ENCODE results near the gene DNAH11.

DNAH11 gene

GRCh38 chr7:21939136-21939857, 396.5 kb downstream of the DNAH11 start:
- DNase-seq: peak; percentile 39

DNA sequence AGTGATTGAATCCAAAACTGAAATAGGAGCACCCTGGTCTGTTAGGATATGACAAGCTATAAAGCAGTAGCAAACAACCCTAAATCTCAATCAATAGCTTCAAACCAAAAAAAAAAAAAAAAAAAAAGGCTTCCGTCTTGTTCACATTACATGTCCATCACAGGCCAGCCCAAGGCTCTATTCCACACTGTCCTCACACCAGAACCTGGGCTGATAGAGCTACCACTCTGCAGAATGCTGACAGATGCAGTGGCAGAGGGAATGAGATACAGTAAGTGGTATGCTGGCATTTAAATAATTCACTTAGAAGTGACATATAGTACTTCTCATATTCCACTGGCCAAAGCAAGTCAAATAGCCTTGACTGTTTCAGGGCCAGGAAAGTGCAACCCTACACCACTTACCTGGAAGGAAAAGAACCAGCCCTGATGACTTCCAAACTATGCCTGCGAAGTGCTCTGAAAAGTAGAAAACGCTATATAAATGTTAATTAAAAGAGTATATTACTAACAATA, 397.1 kb downstream of the DNAH11 start:
- no peak for DNase-seq

GRCh38 chr7:21941611-21942141, 398.8 kb downstream of the DNAH11 start:
- peak; percentile 63 for DNase-seq

GRCh38 chr7:21942955-21943354, 400.1 kb downstream of the DNAH11 start:
- peak; percentile 13 for DNase-seq

DNA sequence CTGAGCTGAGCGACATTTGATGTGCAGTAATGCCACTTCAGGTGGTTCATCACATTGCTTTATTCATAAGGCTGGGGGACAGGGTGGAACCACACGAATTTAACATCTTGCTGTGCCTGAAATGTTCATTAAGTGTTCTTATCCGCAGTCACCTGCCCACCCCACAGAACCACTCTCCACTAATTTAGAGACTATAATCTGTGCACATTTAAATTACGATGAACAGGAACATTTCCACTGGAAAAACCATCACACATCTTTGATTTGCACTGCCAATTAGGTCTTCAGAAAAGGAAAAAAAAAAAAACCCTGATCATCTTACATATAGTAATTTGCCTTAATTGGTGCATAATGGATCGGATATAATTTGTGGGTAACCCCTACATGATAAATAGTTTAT, 400.6 kb downstream of the DNAH11 start:
- no peak for DNase-seq

- DNase-seq: peak; percentile 18
Observed at GRCh38 chr7:21944616-21945453, 402.0 kb downstream of the DNAH11 start.

DNA sequence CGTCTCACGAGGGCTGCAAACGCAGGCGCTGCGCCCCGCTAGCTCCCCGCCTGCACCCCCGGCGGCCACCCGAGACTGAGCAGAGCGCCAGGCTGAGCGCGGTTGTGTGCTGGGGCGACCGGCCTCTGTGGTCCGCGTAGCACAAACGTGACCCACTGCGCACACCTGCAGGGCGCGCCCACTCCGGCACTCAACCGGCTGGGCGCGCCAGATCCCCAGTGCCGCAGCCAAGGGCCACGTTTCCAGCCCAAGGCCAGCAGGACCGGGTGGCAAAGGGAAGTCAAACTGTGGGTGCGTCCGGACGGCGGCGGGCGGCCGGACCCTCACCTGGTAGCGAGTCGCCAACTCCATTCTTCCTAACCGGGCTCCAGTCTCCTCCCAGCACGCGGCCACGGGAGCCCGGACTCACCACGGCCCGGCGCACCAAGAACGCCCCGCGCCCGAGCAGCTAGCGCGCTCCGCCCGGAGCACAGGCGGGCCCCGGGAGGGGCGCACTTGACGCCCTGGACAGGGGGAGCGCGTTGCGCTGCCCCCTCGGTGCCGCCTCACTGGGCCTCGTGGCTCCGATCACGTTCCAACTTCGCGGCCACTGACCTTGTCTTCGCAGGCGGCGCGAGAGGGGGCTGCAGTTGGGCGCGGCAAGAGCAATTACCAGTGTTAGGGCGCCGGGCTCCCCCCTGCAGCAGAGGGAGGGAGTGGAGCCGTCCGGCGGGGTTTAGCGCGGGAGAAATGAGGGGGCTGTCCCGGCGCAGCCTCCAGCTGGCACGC, 402.8 kb downstream of the DNAH11 start, which contains the start of gene CDCA7L:
Gene CDCA7L, minus strand, starts transcription at position 446 of the 768 bp plus-strand sequence. Its CDS starts 95 bp downstream, at position 351.
- DNase-seq: peak; percentile 89

GRCh38 chr7:21946222-21946709, 403.4 kb downstream of the DNAH11 start:
- no peak for DNase-seq

DNA sequence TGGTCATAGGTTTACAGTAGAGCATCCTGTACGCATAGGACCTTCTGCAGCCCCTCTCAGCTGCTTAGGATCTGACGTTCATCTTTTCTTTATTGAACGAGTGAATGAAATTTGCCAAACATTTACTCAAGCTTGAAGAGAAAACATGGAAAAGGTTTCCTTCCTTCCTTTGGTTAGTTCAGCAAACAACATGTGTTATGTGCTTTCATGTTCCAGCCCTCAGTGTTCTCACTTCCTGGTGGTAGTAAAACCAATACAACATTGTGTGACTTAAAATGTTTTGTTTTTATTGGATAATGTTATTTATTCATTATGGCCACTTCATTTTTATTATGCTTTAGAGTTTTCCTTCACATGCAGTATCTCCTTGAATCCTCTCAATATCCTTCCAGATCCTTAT, 404.2 kb downstream of the DNAH11 start:
- DNase-seq: no peak

GRCh38 chr7:21947946-21948345, 405.1 kb downstream of the DNAH11 start:
- DNase-seq: no peak

DNA sequence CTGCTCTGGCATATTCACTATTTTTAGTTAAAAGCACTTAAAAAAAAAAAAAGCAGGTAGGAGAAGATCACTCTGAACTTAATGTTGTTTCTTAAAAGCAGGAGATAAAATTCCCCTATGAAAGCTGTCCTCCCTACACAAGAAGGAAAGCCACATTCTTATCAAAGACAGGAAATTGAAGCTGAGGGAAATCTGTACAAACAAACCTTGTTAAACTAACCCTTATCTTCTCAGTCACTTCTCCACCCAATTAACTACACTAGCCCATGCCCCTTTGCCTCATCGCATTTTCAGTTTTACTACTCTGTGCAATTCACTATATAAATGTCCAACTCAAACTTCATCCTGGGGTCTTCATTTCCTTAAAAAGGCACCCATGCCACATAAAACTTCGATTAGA, 405.5 kb downstream of the DNAH11 start:
- no peak for DNase-seq

GRCh38 chr7:21948887-21949540, 406.2 kb downstream of the DNAH11 start:
- DNase-seq: no peak
